Fibroblast of skin of abdomen (primary cell): ENCODE data around the gene ALG5.

ENCODE experiments used
- DNase-seq: peaks from one replicate; pipeline ENCODE4 v3.0.0-alpha.2; 2013

ALG5 gene

GRCh38 chr13:36979361-36980050 is 19.6 kb downstream of the ALG5 start:
- DNase-seq: peak; percentile 35

GRCh38 chr13:36975172-36975571 is 24.0 kb downstream of the ALG5 start:
- no peak for DNase-seq

DNA sequence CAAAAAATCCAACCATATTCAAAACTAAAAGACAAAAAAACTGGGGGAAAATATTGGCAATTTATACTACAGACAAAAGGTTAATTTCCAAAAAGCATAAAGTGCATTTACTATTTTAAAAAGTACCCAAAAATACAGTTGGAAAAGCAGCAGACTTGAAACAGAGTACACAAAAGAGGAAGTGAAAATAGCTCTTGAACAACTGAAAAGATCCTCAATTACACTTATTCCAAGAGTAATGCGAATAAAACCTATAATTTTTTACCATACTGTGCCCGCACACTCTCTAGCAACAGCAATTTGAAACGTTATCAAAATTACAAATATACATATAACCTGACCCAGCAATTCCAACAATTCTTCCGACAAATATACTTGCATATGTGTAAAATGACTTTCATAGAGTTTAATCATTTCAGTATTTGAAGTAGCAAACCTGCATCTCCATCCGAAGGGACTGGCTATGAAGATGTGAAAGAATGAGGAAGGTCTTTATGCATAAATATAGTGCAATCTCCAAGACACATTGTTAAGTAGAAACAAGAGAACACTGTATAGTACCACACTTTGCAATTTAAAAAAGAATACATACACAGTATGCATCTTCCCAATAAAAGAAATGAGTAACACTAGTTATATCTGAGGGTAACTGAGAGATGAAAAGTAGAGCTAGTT is 25.4 kb downstream of the ALG5 start:
- no peak for DNase-seq

- DNase-seq: no peak
These were observed 26.1 kb downstream of the ALG5 start for GRCh38 chr13:36973009-36973408.

DNA sequence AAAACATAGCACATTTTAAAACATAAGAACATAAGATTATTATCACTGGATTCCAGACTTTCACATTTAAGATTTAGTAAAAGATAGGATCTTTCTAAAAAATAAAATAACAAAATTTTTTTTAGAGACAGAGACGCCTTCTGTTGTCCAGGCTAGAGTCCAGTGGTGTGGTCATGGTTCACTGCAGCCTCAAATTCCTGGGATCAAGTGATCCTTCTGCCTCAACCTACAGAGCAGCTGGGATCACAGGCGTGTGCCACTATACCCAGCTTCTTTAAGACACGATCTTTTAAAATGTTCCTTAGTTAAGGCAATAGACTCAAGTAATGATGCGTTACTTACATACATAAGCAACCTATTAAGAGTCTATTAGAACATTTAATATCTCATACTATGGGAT is 32.7 kb downstream of the ALG5 start:
- DNase-seq: no peak

DNA sequence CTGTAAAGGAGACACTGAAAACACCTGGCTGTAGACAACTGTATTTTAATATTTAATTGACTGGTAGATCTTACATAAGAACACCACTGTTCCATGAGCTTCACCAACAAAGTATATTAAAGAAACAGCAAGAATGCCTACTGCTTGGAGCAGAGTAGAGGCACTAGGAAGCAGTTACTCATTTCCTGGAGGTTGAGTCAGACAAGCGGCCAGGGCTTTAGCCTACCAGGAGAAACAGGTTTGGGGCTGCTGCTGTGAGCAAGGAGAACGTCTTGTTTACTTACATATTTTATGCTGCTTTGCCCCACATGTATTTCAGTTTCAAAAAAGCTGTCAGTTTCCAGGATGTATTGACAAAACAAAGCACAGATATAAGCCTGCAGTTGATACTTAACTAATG is 33.4 kb downstream of the ALG5 start:
- DNase-seq: peak; percentile 64

DNA sequence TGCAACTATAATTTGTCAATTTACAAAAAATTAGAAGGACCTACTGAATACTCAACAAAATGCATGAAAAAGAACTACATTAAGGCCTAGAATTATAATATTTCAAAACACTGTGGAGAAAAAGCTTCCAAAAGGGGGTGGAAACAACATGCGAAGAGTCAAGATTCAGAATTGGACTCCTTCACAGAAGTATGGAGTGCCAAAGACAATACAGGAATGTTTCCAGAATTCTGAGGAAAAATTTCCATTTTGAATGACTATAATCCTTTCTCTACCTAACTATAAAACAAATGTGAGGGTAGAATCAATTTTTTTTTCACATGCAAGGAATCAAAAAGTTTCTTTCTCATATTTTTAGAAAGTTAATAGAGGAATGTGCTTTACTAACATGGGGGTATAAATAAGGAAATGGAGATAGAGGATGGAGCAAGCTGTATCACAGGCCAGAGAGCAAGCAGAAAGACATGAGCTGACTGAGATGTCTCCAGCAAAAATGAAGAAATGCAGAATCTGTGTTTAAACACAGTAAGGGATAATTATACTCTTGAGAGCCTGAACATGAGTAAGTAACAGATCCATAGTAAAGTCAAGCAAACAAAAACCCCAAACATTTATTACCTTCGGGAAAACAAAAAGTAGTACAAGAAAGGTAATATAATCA is 39.6 kb downstream of the ALG5 start:
- no peak for DNase-seq

- no peak for DNase-seq
These were observed 44.6 kb downstream of the ALG5 start for GRCh38 chr13:36954542-36954941.

DNA sequence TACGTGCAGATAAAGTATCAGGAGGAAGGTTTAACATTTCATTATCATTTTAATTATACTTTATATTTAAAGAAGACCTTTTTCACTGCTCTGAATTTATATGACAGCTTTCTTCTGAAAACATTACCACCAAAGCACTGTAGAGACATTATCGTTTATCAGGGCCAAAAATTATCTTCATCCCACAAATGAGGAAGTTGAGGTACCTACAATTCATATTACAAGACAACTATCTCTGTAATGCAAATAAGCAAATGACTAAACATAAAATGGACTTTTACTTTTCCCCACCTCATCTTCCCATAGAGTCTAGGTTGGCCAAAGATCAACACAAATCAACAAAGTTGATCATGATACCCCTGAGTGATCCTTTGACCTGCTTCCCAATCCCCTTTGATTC is 48.2 kb downstream of the ALG5 start:
- DNase-seq: no peak

DNA sequence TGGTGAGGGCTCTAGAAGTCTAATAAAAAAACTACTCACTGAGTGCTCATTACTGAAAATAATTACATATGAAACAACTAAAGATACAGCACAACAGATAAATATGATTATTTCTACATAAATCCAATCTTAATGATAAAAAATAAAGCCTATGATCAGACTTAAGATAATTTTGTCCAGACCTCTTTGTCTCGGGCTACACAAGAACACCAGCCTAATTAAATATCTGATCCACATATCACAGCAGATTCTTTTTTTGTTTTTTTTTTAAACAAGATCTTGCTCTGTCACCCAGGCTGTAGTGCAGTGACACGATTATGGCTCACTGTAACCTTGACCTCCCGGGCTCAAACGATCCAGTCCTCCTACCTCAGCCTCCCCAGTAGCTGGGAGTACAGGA is 48.8 kb downstream of the ALG5 start:
- no peak for DNase-seq

GRCh38 chr13:36945078-36945477 is 54.1 kb downstream of the ALG5 start:
- DNase-seq: no peak

DNA sequence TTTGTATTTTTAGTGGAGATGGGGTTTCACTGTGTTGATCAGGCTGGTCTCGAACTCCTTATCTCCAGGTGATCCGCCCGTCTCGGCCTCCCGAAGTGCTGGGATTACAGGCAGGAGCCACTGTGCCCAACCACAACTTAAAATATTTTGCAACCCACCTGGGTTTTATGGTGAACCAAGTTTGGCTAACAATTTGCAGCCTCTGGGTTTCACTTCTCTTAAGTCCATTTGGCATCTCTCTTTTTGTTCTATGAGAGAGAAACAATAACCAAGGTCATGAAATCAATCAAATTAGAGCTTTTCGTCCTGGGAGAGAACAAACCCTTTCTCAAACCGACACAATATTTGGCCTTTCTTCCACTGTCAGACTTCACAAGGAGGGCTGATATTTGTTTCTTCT is 73.5 kb downstream of the ALG5 start:
- no peak for DNase-seq

DNA sequence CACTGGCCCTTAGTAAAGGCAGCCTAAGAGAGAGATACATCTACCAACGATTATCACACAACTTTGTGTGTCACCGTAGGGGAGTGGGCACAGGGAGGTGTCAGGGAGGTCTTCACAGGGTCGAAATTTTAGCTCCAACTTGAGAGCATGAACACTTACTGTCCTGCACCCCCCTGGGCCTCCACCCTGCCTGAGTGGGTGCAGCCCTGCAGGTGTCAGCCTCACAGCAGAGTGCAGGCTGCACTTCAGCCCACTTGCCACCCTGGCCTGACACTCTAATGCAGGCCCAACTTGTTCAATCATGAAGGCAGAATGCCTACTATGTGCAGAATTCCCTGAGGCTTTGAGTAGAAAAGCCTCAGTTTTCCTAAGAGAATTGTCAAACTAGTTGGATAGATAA is 75.1 kb downstream of the ALG5 start:
- DNase-seq: no peak

DNA sequence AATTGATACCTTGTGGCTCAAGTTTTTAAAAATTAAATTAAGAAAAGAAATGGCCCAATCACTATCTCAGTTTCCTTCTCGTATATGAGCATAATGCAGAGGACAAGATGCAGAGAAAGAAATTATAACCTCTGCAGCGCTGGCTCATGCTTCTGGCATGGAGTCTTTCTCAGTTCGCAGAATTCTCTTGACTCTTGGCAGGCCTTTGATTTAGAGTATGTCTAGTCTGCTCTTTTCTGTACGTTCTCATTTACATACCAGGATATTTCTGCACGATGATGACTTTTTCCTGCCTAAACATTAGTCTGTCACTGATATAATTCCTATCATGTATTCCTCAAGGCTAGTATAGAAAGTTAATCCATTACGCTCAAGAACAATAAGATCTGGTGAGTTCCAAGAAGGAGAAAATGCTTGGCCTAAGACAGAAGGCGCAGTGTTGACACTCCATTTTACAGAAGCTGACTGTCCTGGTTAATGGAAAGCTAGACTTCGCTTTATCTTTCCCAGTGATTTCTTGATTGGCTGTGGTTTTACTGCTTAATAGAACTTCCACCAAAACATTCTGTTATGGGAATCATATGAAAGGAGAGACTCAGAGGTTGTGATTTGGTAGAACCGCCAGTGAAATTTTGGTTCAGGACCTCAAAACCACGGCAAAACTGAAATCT is 77.4 kb downstream of the ALG5 start:
- DNase-seq: peak; percentile 41

DNA sequence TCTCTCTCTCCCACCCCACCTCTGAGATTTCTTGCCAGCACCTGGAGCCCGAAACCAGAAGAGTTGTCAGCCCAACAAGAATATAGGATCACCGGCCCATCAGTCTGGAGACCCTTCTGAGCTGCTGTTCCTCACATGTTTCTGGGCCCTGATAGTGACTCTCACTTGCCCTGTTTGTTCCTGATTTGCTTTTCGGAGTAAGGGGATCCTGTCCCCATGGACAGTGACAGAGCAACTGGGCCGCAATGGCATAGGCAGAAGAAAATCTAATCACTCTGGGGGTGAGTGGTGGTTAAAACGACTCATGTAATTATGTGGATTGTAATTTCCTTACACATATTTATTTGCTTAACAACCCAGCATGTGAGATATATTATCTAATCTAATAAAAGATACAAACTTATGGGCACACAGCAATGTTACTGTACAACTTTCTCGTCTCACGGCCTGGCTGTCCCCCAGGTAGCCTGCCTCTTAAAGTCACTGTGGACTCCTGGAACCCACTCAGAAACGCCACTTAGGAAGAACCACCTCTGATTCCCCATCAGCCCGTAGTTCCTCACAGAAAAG is 78.4 kb downstream of the ALG5 start:
- no peak for DNase-seq

DNA sequence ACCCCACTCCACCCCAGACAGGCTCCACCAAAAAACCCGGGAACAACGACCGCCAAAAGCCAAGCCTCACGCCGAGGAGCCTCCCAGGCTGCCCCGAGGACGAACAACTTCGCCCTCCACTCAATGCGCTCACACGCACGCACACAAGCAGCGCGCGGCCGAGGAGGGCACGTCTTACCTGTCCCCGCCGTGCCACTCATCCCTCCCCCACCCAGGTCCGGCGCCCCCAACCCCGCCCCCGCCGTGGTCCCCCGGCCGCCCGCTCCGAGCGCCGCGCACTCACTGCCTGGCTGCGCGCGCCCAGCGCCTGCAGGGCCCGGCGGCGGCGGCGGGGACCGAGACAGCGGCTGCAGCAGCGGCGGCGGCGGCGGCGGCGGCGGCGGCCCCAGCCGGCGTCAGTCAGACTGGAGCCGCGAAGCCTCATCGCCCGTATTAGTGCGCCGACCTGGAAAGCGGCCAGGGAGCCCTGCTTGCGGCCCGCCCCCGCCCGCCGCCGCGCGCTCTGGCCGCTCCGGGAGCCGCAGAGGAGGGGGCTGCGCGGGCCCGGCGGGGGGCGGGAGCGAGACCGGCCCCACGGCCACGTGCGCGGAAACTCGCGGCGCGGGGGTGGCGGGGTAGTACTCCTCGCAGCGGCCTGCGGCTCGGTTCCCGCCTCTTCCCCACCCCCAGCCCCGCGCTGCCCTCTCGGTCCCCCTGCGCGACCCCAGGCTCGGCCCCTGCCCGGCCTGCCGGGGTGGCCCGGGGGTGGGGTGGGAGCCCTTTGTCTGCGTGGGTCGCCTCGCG is 79.1 kb downstream of the ALG5 start, which contains the start of gene SMAD9:
SMAD9 (minus strand) TSS at position 406 of the 783 bp plus-strand sequence. CDS start 40,549 bp downstream, outside the sequence.
- DNase-seq: peak; percentile 79

DNA sequence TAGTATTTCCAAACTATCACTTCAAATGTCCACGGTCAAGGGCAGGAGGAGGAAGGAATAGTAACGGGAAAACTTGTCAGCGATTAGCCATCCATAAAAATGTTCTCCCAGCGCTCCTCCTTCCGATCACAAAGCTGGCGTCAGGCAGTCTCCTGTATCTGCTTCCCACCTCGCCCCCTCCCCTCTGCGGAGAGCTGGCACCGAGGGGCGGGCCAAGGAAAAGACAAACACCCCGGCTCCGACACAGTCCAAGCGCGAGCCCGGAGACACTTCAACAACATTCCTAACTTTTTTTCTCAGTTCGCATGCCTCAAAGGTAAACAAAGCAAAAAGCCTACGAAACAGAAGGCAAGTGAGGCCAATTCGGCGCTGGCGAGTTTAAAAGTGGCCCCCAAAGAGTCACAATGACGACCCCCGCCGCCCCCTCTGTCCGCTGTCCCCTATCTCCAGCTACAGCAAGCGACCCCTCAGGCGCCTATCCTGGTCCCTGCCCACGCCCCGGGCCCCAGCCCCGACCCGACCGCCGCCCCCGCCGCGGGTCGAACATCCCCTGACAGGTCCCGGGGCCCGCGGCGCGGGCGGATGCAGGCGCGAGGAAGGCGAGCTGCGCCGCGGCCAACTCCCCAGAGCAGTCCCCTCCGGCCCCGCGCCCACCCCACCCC is 79.8 kb downstream of the ALG5 start:
- DNase-seq: peak; percentile 25

- peak; percentile 27 for DNase-seq
These were observed 80.7 kb downstream of the ALG5 start for GRCh38 chr13:36918246-36919131.

GRCh38 chr13:36917311-36917710 is 81.8 kb downstream of the ALG5 start:
- DNase-seq: no peak

DNA sequence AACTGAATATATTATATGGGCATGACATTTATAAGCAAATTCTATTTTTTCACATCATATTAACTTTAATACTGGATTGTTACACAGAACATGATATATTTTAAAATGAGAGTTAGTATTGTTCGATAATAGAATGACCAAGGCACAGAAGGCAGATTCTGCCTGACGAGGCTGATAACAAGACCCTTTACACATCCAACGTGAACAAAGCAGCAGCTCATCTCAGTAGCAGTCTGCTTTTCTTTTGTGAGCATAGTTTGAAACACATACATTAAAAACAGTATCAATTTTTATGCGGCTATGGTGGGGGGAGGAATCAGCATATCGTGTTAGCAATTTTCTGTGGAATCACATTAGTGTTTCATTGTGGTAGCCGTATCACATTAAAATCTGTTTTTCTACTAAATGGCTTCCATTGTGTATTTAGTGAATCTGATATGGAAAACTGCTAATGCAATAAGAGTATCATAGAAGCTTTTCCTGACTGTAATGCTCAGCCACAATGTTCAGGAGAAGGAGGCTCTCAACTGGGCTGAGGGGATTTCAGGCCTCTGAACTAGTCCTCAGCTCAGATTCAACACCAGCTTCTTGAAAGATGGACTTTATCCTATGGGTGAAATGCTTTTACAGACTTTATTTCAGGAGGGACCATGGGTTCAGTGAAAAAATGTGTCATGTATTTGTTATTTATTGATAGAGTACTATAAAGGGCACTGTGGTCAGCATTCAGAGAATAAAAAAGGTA is 83.1 kb downstream of the ALG5 start:
- DNase-seq: no peak
